OCI-LY1 (cell line): ENCODE results near the gene AKT2.

Experiments used
- EZH2 ChIP-seq: fragments of 200-600 bp; sonication (generic), shearing (Covaris generic); IDR thresholded peaks from 2 replicates; pipeline ENCODE4 v1.8.0; 2017; ENCODE audit warnings: borderline replicate concordance, mixed run types, mild to moderate bottlenecking, antibody characterized with exemption, low read length, moderate library complexity, mixed read lengths
- TF ChIP-seq, protein P1 (sequence below): fragments of 200-600 bp; sonication (generic), shearing (Covaris generic); IDR thresholded peaks from 2 replicates; pipeline ENCODE4 v1.5.1; 2017; ENCODE audit warnings: mild to moderate bottlenecking, antibody characterized with exemption, low read length, moderate library complexity, mixed read lengths

DNA sequence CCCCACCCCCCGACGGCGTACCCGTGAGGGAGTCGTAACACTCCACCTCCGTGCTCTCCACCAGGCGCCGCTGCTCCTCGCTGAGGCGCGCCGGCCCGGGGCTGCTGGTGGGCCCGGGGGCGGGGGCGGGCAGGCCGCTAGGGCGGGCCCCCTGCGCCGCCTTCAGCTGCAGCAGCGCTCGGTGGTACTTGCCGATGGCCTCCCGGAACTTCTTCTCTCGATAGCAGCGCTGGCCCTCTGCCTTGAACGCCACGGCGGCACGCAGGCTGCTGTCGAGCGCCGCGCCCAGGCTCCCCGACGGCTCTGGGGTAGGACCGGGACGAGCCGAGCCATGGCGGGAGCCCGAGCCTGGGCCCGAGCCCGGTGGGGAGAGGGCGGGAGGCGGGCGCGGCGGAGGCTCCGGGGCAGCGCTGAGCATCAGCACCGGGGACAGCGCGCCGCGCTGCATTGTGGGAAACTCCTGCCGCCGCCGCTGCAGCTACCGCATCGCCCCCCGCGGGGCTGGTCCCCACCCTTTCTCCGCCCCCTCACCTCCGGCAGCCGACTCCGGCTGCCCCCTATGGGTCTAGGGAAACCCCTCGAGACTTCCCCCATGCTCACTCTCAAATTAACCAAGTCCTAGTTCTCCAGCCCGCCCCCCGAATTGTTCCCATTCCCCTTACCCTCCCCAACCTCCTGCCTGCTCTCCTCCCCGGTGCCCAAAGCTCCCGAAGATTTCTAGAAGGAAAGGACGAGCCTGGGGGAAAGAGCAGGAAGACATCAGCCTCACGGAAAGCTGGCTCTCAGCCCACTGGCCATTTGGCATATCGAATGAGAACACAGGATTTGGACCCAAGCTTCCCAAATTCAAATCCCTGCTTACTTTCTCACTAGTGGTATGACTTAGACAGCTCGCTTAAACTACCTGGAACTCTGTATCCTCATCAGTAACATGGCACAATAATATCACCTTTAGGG is 66.9 kb downstream of the AKT2 start, which contains the start of gene TTC9B:
- TF ChIP-seq, protein P1, sequence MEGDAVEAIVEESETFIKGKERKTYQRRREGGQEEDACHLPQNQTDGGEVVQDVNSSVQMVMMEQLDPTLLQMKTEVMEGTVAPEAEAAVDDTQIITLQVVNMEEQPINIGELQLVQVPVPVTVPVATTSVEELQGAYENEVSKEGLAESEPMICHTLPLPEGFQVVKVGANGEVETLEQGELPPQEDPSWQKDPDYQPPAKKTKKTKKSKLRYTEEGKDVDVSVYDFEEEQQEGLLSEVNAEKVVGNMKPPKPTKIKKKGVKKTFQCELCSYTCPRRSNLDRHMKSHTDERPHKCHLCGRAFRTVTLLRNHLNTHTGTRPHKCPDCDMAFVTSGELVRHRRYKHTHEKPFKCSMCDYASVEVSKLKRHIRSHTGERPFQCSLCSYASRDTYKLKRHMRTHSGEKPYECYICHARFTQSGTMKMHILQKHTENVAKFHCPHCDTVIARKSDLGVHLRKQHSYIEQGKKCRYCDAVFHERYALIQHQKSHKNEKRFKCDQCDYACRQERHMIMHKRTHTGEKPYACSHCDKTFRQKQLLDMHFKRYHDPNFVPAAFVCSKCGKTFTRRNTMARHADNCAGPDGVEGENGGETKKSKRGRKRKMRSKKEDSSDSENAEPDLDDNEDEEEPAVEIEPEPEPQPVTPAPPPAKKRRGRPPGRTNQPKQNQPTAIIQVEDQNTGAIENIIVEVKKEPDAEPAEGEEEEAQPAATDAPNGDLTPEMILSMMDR = no peak
- TF ChIP-seq EZH2 = no peak
